ENCODE data around the gene MYH6.
A peak's percentile ranks its signal among the peaks of the same experiment; 100 is the strongest.

The MYH6 gene

GRCh38 chr14:23353433-23353780 is 54.7 kb downstream of the MYH6 start:
- DNase-seq: no peak

- DNase-seq: peak; percentile 57 to 71
Observed at GRCh38 chr14:23352506-23353432, 55.3 kb downstream of the MYH6 start, which contains the start of gene SLC22A17. SLC22A17 (minus strand) TSS chr14:23352887.

- peak in 1 of 2 experiments; percentile 24 for DNase-seq
Observed at GRCh38 chr14:23351681-23352505, 56.2 kb downstream of the MYH6 start.

GRCh38 chr14:23349156-23349845 is 58.8 kb downstream of the MYH6 start:
- peak in 1 of 2 experiments; percentile 1 for DNase-seq

GRCh38 chr14:23348297-23348655 is 59.8 kb downstream of the MYH6 start:
- DNase-seq: peak in 1 of 2 experiments; percentile 7

GRCh38 chr14:23347406-23348296 is 60.4 kb downstream of the MYH6 start:
- peak in 1 of 2 experiments; percentile 2 for DNase-seq

GRCh38 chr14:23346693-23347405 is 61.2 kb downstream of the MYH6 start:
- DNase-seq: peak in 1 of 2 experiments; percentile 8

- peak in 1 of 2 experiments; percentile 7 for DNase-seq
Observed at GRCh38 chr14:23345987-23346692, 61.9 kb downstream of the MYH6 start.

GRCh38 chr14:23344481-23344880 is 63.6 kb downstream of the MYH6 start:
- DNase-seq: no peak

GRCh38 chr14:23339506-23340268 is 68.4 kb downstream of the MYH6 start:
- no peak for DNase-seq

- DNase-seq: no peak
Observed at GRCh38 chr14:23335623-23336022, 72.5 kb downstream of the MYH6 start.
